Activated T-helper 9 cell treated with anti-CD3 and anti-CD28 coated beads, Interleukin-2, amount 50 U/mL, for 16 hours (primary cell): ENCODE data around the gene ISL2.
"Not testable (repeated sequence)": the region's sequence is repeated elsewhere in the genome, so short reads cannot be mapped to it uniquely, and the experiment has no call there.

Experiments
- DNase-seq: peaks from one replicate; pipeline ENCODE4 v3.0.0-alpha.2; 2020; ENCODE audit warnings: low read depth

Gene ISL2

DNA sequence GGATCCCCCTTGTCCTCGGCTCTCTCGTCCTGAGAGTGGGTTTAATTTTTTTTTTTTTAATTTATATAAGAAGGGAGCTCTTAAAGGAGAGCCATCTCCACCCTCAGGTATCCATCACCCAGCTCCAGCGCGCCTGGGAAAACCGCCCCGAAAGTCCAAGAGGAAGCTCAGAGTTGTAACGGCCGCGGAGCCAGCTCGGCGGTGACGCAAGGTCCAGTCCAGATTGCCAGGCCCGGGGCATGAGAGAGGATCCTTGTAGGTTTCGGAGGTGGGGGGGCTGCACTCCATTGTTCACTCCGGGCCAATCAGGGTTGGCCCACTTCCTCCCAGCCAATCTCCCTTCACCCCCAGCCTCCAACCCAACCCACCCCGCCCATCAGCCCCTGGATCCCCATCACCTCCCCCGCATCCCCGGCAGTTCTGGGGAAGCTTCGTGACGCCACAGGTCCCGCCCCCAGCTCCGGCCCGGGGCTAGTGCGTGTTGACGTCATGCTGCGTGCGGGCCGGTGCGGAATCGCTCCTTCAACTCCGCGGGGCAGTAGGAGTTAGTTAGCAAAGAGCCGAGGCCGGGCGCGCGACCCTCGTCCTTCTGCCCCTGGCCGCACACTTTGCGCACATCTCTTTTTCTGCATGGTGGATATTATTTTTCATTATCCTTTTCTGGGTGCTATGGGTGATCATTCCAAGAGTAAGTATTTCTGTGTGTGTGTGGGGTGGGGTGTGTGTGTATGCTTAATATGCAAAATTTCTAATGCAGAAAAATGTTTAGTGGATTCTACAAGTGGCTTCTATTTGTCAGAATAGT lies at the start of gene ISL2:
TSS of gene ISL2 (plus strand) at position 520 of the 805 bp plus-strand sequence. CDS start at position 631, 111 bp downstream.
- no peak for DNase-seq

DNA sequence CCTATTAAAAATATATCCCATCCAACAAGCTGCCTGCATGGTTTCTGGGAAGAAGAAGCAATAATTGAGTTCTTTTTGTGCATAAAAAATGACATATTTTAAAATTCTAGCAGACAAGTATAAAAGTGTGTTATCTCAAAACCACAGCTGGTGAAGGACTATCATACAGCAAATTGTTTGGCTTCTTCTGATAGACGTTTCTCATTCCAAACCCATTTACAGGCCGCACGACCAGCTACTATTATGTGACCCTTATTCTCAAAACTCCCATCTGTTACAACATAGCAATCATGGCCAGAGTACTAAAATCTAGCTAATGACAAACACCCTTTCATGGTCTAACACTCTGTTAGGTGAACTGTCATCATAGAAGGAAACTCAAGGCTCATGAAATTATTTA lies 47.0 kb upstream of the ISL2 start:
- no peak for DNase-seq

DNA sequence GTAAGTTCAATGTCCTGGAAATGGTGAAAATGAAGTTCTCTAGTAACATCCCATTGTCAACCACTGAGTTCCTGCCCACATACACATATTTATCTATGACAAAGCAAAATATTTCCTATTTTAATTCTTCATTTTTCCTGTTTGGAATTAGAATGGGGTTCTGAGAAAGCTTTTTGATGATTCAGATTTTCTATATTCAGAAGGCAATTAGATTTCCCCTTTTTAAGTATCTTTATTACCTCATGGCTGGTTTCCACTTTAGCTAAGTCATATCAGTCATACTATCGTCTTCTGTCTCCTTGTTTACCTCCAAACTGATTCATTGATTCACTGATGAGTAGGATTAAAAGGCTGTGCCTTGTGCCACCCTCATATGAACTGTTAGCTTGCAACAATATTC lies 43.2 kb upstream of the ISL2 start:
- DNase-seq: no peak

- DNase-seq: not testable (repeated sequence)
Measured at GRCh38 chr15:76294463-76294862, 42.1 kb upstream of the ISL2 start.

DNA sequence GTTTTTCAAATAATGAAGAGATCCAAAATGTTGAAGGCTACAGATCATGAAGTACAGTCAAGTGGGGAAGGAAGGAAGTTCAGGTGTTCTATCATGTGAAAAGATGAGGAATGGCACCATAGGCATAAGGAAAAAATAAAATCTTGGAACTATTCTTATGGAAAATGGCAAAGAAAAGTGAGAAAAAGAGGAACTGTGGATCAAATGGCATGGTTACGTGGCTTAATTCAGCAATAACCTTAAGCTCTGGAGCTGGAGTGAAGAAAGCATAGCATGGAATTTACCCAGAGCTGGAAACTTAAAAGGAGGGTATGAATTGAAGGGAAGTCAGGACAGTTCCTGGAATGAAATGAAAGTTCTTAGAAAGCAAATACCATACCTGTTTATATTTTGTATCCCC lies 39.7 kb upstream of the ISL2 start:
- no peak for DNase-seq

DNA sequence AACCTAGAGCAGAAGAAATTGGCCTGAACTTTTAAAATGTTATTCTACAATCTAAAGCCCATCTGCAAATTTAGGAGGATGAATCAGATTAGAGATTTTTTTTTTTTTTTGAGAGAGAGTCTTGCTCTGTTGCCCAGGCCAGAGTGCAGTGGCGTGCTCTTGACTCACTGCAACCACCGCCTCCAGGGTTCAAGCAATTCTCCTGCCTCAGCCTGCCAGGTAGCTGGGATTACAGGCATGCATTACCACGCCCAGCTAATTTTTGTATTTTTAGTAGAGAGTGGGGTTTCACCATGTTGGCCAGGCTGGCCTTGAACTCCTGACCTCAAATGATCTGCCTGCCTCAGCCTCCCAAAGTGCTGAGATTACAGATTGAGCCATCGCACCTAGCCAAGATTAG lies 38.6 kb upstream of the ISL2 start:
- DNase-seq: not testable (repeated sequence)

DNA sequence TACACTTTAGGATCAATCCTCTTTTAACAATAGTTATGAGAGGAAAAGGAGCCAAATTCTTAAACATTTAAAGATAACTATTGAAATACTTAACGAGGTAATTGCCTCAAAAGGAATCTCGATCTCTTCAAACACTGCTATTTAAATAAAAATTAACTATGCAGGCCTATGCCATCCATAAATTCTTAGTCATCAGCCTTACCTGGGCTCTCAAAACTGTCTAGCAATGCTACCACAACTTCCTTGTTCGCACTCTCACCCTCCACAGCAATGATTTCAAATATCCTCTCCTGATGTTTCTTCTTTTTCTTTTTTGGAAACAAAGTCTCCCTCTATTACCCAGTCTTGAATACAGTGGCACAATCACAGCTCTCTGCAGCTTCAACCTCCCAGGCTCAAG lies 37.6 kb upstream of the ISL2 start:
- DNase-seq: no peak

GRCh38 chr15:76299786-76300185 lies 36.8 kb upstream of the ISL2 start:
- DNase-seq: no peak

DNA sequence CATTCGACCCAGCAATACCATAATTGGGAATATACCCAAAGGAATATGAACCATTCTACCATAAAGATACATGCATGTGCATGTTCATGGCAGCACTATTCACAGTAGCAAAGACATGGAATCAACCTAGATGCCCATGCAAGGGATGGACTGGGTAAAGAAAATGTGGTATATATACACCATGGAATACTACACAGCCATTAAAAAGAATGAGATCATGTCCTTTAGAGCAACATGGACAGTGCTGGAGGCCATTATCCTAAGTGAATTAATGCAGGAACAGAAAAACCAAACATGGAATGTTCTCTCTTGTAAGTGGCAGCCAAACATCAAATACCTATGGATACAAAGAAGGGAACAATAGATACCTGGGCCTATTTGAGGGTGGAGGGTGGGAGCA lies 32.7 kb upstream of the ISL2 start:
- no peak for DNase-seq

GRCh38 chr15:76309601-76310330 lies 26.8 kb upstream of the ISL2 start:
- DNase-seq: no peak

DNA sequence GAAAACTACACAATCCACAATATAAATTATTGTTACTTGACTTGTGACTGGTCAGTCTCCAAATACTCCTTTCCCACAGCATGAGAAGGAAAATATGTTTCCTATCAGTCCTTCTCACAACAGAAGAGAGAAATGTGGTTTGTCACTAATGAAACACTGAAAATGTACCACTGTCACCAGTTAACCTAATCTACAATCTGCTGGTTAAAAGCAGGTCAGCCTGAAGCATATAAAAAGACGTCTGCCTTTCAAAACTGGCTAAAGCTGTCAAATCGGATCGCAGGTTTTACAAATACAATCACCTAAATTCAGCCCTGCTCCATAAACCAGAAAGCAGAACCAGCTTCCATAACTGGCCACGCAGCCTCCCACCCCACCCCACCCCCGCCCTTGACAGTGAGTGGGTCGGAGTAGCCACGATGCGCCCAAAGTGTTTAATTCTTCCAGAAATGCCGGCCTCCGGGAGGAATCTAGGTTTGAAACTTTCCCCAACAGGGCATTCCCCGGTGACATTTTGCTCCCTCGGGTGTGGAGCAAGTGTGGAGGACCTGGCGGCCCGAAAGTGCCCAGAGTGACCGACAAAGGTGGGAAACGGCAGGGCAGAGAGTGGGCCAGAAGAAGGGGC lies 26.0 kb upstream of the ISL2 start:
- no peak for DNase-seq

- DNase-seq: peak; percentile 79
Measured at GRCh38 chr15:76311100-76311953, 25.2 kb upstream of the ISL2 start, which contains the start of gene ETFA. ETFA (minus strand) TSS chr15:76311469; CDS start chr15:76311388, 81 bp downstream.

DNA sequence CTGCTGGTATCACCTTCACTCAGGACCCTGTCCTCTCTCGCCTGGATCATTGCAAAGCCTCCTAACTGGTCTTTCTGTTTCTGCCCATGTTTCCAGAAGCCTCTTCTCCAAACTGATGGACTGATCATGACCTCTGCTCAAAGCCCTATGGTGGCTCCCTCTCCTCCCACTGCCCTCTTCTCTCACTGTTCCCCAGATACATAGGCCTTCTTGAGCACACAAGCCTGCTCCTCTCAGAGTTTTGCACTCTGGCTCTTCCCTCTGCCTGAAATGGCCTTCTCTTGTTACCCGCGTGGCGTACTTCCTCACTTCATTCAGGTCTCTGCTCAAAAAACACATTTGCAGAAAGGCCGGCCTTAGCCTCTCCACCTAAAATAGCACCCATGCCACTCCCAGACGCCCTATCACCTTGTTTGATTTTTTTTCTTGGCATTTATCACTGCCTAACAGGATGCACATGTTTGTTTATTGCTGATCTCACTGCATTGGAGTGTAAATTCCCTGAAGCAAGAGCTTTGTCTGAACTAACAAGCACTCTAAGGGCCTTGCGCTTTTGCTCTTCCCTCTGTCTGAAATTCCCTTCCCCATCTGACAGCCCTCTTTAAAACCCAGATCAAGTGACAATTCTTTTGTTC lies 23.9 kb upstream of the ISL2 start:
- DNase-seq: no peak

DNA sequence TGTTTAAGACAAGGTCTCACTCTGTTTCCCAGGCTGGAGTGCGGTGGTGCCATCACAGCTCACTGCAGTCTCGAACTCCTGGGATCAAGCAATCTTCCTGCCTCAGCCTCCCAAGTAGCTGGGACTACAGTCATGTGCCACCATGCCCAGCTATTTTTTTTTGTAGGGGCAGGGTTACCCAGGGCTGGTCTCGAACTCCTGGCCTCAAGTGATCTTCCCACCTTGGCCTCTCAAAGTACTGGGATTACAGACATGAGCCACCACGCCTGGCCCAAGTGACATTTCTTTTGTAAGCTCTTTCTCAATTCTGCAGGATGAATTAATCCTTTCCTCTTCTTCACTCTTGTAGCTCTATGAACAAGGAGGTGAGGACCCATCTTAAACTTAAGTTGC lies 23.4 kb upstream of the ISL2 start:
- DNase-seq: not testable (repeated sequence)

- DNase-seq: no peak
Measured at GRCh38 chr15:76313731-76314130, 22.8 kb upstream of the ISL2 start.

GRCh38 chr15:76320012-76320411 lies 16.6 kb upstream of the ISL2 start:
- no peak for DNase-seq

DNA sequence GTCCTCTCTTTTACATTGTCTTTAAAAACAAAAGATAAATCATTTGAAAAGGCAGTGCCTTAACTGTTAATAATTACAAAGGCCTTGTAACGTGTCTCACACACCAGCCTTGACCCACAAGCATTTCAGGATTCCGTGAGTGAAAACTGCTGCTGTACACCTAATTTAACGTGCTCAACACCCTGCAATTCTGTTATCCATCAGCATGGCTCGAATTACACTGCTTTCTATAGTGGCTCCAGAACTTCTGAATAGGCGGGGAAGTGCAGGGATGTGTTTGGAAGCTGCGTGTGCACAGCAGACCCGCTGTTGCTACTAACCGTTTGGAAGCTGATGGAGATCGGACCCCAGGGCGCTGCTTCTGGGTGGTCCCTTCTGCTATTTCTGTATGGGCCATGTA lies 15.4 kb upstream of the ISL2 start:
- no peak for DNase-seq

- no peak for DNase-seq
Measured at GRCh38 chr15:76321602-76322001, 15.0 kb upstream of the ISL2 start.

DNA sequence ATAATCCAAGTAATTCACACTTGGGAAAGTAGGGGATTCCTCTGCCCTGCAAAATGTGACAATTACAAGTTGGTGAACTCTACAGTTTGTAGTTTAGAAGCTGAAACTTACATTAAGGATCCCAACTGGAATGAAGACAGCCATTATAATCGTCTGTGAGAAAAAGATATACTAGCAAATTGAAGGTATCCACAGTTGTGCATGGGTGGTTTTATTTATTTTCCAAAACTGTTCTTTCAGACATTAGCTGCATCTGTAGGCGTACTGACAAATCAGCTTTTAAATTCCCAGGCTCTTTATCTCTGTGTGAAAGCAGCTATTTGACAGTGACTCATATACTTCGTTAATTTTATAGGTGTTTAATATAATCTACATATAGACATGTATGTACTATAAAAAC lies 12.5 kb upstream of the ISL2 start:
- DNase-seq: no peak

- DNase-seq: no peak
Measured at GRCh38 chr15:76325704-76326103, 10.9 kb upstream of the ISL2 start.
